ENCODE results near the gene ASTN1. TPM values are rescaled to one million over a fixed set of nuclear protein-coding genes. Genes with fewer than 3 reads are reported as not detected.

ASTN1 gene
- total and polyA plus RNA-seq, 2 of the 4 experiments (the other 2 are of a cell fraction) = under 0.01 to 0.07 TPM

DNA sequence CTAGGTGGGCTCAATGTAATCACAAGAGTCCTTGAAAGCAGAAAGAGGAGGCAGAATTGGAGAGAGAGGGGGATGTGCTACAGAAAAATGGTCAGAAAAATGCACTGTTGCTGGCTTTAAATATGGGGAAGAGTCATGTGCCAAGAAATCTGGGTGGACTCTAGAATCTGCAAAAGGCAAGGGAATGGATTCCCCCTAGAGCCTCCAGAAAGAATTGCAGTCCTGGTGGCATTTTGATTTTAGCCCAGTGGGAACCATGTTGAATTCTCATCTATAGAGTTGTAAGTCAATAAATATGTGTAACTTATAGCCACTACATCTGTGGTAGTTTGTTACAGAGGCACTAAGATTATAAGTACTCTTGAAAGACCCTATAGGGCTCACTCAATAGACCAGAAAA lies 210.3 kb downstream of the ASTN1 start:
- Histone ChIP-seq H3K9me1 (ENCODE audit: insufficient read depth, low read length) (no peaks in the 10 kb centered on the region), H2AK5ac (ENCODE audit: low read depth, low read length) (no peak overlapping the region), H4K91ac (ENCODE audit: insufficient read depth, low read depth, low read length) (no peak overlapping the region), H3K4me3 (ENCODE audit: insufficient read depth, low read depth, low read length) (no peak overlapping the region), H3K36me3 (ENCODE audit: control insufficient read depth, insufficient read depth, low read length) (no peaks in the 10 kb centered on the region), H3K79me1 (ENCODE audit: low read depth in 1 of 2, low read length in 2 of 2) (no peaks in the 10 kb centered on the region), H2BK20ac (ENCODE audit: low read depth, low read length) (no peak overlapping the region), H3K14ac (replicated peaks; ENCODE audit: low read depth, low read length) (no peak overlapping the region), H2BK120ac (ENCODE audit: low read depth, low read length) (no peak overlapping the region), H2BK5ac (ENCODE audit: low read depth, low read length, poor library complexity, severe bottlenecking) (no peak overlapping the region), H3K4me2 (ENCODE audit: low read depth, low read length) (no peak overlapping the region), H2AFZ (replicated peaks; ENCODE audit: low read length, poor library complexity) (no peak overlapping the region), H3K9me3 (ENCODE audit: control insufficient read depth, insufficient read depth, low read length) (no peaks in the 10 kb centered on the region; the same call in 1 of the 2 replicates), H3K27me3 (ENCODE audit: control insufficient read depth, insufficient read depth, low read length) (no peaks in the 10 kb centered on the region), H3K4ac (ENCODE audit: low read depth, low read length) (no peak overlapping the region), H2BK15ac (ENCODE audit: low read depth, low read length) (no peak overlapping the region), H3K9ac (ENCODE audit: low read depth, low read length) (no peak overlapping the region), H3K4me1 (ENCODE audit: control insufficient read depth, insufficient read depth, low read length) (no peaks in the 10 kb centered on the region), H4K8ac (ENCODE audit: low read depth in 2 of 2, low read length in 2 of 2) (no peak overlapping the region), H2AK9ac (replicated peaks; ENCODE audit: low read depth, low read length, poor library complexity) (no peak overlapping the region), H3K56ac (ENCODE audit: extremely low read depth, insufficient read depth, low read length) (no peak overlapping the region), H3K27ac (ENCODE audit: insufficient read depth, low read length) (no peak overlapping the region), H3K23ac (ENCODE audit: low read depth, low read length) (no peak overlapping the region), H4K20me1 (ENCODE audit: insufficient read depth, low read length) (no peaks in the 10 kb centered on the region), H4K5ac (ENCODE audit: low read depth, low read length) (no peak overlapping the region), H3K18ac (ENCODE audit: low read depth, low read length) (no peak overlapping the region)
- dilution Hi-C loops (cut with HindIII; ENCODE audit: low sequenced_read_pairs, unreplicated experiment) = no loop called here
- intact Hi-C loops (cut with micrococcal nuclease) = no loop called here
- CTCF ChIA-PET = no interaction called here
- TF ChIP-seq, protein P1, sequence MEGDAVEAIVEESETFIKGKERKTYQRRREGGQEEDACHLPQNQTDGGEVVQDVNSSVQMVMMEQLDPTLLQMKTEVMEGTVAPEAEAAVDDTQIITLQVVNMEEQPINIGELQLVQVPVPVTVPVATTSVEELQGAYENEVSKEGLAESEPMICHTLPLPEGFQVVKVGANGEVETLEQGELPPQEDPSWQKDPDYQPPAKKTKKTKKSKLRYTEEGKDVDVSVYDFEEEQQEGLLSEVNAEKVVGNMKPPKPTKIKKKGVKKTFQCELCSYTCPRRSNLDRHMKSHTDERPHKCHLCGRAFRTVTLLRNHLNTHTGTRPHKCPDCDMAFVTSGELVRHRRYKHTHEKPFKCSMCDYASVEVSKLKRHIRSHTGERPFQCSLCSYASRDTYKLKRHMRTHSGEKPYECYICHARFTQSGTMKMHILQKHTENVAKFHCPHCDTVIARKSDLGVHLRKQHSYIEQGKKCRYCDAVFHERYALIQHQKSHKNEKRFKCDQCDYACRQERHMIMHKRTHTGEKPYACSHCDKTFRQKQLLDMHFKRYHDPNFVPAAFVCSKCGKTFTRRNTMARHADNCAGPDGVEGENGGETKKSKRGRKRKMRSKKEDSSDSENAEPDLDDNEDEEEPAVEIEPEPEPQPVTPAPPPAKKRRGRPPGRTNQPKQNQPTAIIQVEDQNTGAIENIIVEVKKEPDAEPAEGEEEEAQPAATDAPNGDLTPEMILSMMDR (conservative IDR thresholded peaks at IDR 0.05; ENCODE audit: low read depth, low read length) = no peak
- no peak for TF ChIP-seq RCOR1 (IDR thresholded peaks at IDR 0.05; ENCODE audit: insufficient replicate concordance, low read length)
- TF ChIP-seq RFX5 (IDR thresholded peaks at IDR 0.05; ENCODE audit: low read depth, low read length) = no peak
- TF ChIP-seq, protein P2, sequence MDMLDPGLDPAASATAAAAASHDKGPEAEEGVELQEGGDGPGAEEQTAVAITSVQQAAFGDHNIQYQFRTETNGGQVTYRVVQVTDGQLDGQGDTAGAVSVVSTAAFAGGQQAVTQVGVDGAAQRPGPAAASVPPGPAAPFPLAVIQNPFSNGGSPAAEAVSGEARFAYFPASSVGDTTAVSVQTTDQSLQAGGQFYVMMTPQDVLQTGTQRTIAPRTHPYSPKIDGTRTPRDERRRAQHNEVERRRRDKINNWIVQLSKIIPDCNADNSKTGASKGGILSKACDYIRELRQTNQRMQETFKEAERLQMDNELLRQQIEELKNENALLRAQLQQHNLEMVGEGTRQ (IDR thresholded peaks at IDR 0.05; ENCODE audit: low read depth, low read length) = no peak
- no peak for TF ChIP-seq CHD1 (IDR thresholded peaks at IDR 0.05; ENCODE audit: low read depth, low read length)
- TF ChIP-seq SMC3 (IDR thresholded peaks at IDR 0.05; ENCODE audit: low read depth, low read length) = no peak
- no peak for TF ChIP-seq FOS (IDR thresholded peaks at IDR 0.05; ENCODE audit: low read depth, low read length)
- TF ChIP-seq MAFK (IDR thresholded peaks at IDR 0.05; ENCODE audit: low read depth, low read length) = no peak
- no peak for TF ChIP-seq BHLHE40 (IDR thresholded peaks at IDR 0.05; ENCODE audit: low read depth, low read length)
- TF ChIP-seq MAZ (IDR thresholded peaks at IDR 0.05; ENCODE audit: borderline replicate concordance, low read depth, low read length) = no peak
- no peak for TF ChIP-seq POLR2A (IDR thresholded peaks at IDR 0.05; ENCODE audit: low read depth, low read length)
- TF ChIP-seq, protein P3, sequence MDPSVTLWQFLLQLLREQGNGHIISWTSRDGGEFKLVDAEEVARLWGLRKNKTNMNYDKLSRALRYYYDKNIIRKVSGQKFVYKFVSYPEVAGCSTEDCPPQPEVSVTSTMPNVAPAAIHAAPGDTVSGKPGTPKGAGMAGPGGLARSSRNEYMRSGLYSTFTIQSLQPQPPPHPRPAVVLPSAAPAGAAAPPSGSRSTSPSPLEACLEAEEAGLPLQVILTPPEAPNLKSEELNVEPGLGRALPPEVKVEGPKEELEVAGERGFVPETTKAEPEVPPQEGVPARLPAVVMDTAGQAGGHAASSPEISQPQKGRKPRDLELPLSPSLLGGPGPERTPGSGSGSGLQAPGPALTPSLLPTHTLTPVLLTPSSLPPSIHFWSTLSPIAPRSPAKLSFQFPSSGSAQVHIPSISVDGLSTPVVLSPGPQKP (IDR thresholded peaks at IDR 0.05; ENCODE audit: borderline replicate concordance, low read depth, low read length) = no peak
- no peak for TF ChIP-seq CEBPB (IDR thresholded peaks at IDR 0.05; ENCODE audit: low read depth, low read length)
- no peak for TF ChIP-seq NFE2L2 (IDR thresholded peaks at IDR 0.05; ENCODE audit: low read depth, low read length)
- no peak for TF ChIP-seq RAD21 (IDR thresholded peaks at IDR 0.05; ENCODE audit: low read length)
- no peak for TF ChIP-seq MXI1 (IDR thresholded peaks at IDR 0.05; ENCODE audit: borderline replicate concordance, low read depth, low read length)
- in situ Hi-C loops (cut with MboI; ENCODE audit: low sequenced_read_pairs) = no loop called here
- no peak for DNase-seq
- BruUV-seq (replicated peaks) = no TSS peak
- POLR2A ChIA-PET (ENCODE audit: unreplicated experiment) = no interaction called here
- no peak for ATAC-seq (ENCODE audit: low read depth)

Measured in IMR-90 (cell line).